ENCODE measurements around the gene SEMA4B.

GRCh38 chr15:90262426-90262825, 61.3 kb downstream of the SEMA4B start:
- TF ChIP-seq CTCF (IDR thresholded peaks at IDR 0.05) (no peak), POLR2AphosphoS5 (IDR thresholded peaks at IDR 0.05) (no peak), POLR2A (IDR thresholded peaks at IDR 0.05) (no peak)
